NCI-H446 (cell line): ENCODE results near the gene DSG2.
"Not testable (repeated sequence)": the region's sequence is repeated elsewhere in the genome, so short reads cannot be mapped to it uniquely, and the experiment has no call there.

Experiments
- DNase-seq, 2 experiments: peaks; one replicate each; lab custom pipeline; 2025; lab: John Stamatoyannopoulos, UW

DSG2 gene

GRCh38 chr18:31500051-31500688, 2.2 kb downstream of the DSG2 start:
- DNase-seq: no peak

GRCh38 chr18:31503011-31503410, 5.0 kb downstream of the DSG2 start:
- DNase-seq: no peak

- DNase-seq: no peak
Measured at GRCh38 chr18:31504455-31505147, 6.6 kb downstream of the DSG2 start.

- no peak for DNase-seq
Measured at GRCh38 chr18:31505156-31505555, 7.2 kb downstream of the DSG2 start.

- DNase-seq: no peak
Measured at GRCh38 chr18:31506024-31506742, 8.2 kb downstream of the DSG2 start.

- not testable (repeated sequence) for DNase-seq
Measured at GRCh38 chr18:31507124-31507523, 9.1 kb downstream of the DSG2 start.

GRCh38 chr18:31508781-31509180, 10.8 kb downstream of the DSG2 start:
- no peak for DNase-seq

- DNase-seq: no peak
Measured at GRCh38 chr18:31509571-31509970, 11.6 kb downstream of the DSG2 start.

- no peak for DNase-seq
Measured at GRCh38 chr18:31510319-31510718, 12.3 kb downstream of the DSG2 start.

- no peak for DNase-seq
Measured at GRCh38 chr18:31511098-31511497, 13.1 kb downstream of the DSG2 start.

- DNase-seq: no peak
Measured at GRCh38 chr18:31512203-31512764, 14.3 kb downstream of the DSG2 start.

- DNase-seq: no peak
Measured at GRCh38 chr18:31513189-31513935, 15.4 kb downstream of the DSG2 start.

- DNase-seq: no peak
Measured at GRCh38 chr18:31516437-31516836, 18.5 kb downstream of the DSG2 start.

- no peak for DNase-seq
Measured at GRCh38 chr18:31526374-31526773, 28.4 kb downstream of the DSG2 start.

GRCh38 chr18:31533236-31533635, 35.3 kb downstream of the DSG2 start:
- DNase-seq: no peak

GRCh38 chr18:31538837-31539236, 40.9 kb downstream of the DSG2 start:
- no peak for DNase-seq

- DNase-seq: no peak
Measured at GRCh38 chr18:31546476-31546875, 48.5 kb downstream of the DSG2 start.

- no peak for DNase-seq
Measured at GRCh38 chr18:31548853-31549252, 50.9 kb downstream of the DSG2 start.

- DNase-seq: no peak
Measured at GRCh38 chr18:31549416-31549815, 51.4 kb downstream of the DSG2 start.

GRCh38 chr18:31551883-31552282, 53.9 kb downstream of the DSG2 start:
- no peak for DNase-seq

- no peak for DNase-seq
Measured at GRCh38 chr18:31553800-31554199, 55.8 kb downstream of the DSG2 start.

- DNase-seq: no peak
Measured at GRCh38 chr18:31554776-31555175, 56.8 kb downstream of the DSG2 start.
